T-helper 1 cell treated with Interleukin-12 subunit alpha and Interleukin-12 subunit beta and Interleukin-4 antibody, amounts not matched to agents 30 μg/mL and 1 μg/mL, for 36 hours (primary cell): ENCODE data around the gene CARD9.

Experiments used
- H3K27ac Mint-ChIP-seq: one replicate; pipeline ENCODE4 v1.8.0; 2021; ENCODE audit warnings: mild to moderate bottlenecking, mixed read lengths
- H3K27me3 Mint-ChIP-seq: one replicate; pipeline ENCODE4 v1.8.0; 2021; ENCODE audit warnings: low read depth, mixed read lengths
- H3K36me3 Mint-ChIP-seq: one replicate; pipeline ENCODE4 v1.8.0; 2021; ENCODE audit warnings: low read depth, mixed read lengths
- H3K4me1 Mint-ChIP-seq: one replicate; pipeline ENCODE4 v1.8.0; 2021; ENCODE audit warnings: low read depth, mixed read lengths
- H3K4me3 Mint-ChIP-seq: one replicate; pipeline ENCODE4 v1.8.0; 2021; ENCODE audit warnings: mild to moderate bottlenecking, moderate library complexity, mixed read lengths
- H3K9me3 Mint-ChIP-seq: one replicate; pipeline ENCODE4 v1.8.0; 2021; ENCODE audit warnings: mixed read lengths

The CARD9 gene

GRCh38 chr9:136395345-136396218 lies 22.1 kb upstream of the CARD9 start:
- H3K4me1 Mint-ChIP-seq: peaks cover 10% of the 10 kb centered on the region
- H3K9me3 Mint-ChIP-seq: no peaks in the 10 kb centered on the region
- peaks cover 25% of the 10 kb centered on the region for H3K36me3 Mint-ChIP-seq
- no peak overlapping the region for H3K27ac Mint-ChIP-seq
- H3K27me3 Mint-ChIP-seq: no peaks in the 10 kb centered on the region
- no peak overlapping the region for H3K4me3 Mint-ChIP-seq

GRCh38 chr9:136395020-136395340 lies 21.5 kb upstream of the CARD9 start:
- no peak overlapping the region for H3K4me3 Mint-ChIP-seq
- H3K27ac Mint-ChIP-seq: no peak overlapping the region
- peaks cover 27% of the 10 kb centered on the region for H3K36me3 Mint-ChIP-seq
- peaks cover 8% of the 10 kb centered on the region for H3K4me1 Mint-ChIP-seq
- H3K9me3 Mint-ChIP-seq: no peaks in the 10 kb centered on the region
- no peaks in the 10 kb centered on the region for H3K27me3 Mint-ChIP-seq

GRCh38 chr9:136394312-136395019 lies 21.0 kb upstream of the CARD9 start:
- Mint-ChIP-seq H3K36me3 (peaks cover 31% of the 10 kb centered on the region), H3K4me3 (no peak overlapping the region), H3K9me3 (no peaks in the 10 kb centered on the region), H3K27me3 (no peaks in the 10 kb centered on the region), H3K4me1 (peaks cover 10% of the 10 kb centered on the region), H3K27ac (no peak overlapping the region)

GRCh38 chr9:136393531-136393930 lies 20.1 kb upstream of the CARD9 start:
- Mint-ChIP-seq H3K36me3 (peaks cover 30% of the 10 kb centered on the region), H3K9me3 (no peaks in the 10 kb centered on the region), H3K27ac (no peak overlapping the region), H3K4me3 (no peak overlapping the region), H3K4me1 (peaks cover 2% of the 10 kb centered on the region), H3K27me3 (no peaks in the 10 kb centered on the region)

- Mint-ChIP-seq H3K27me3 (no peaks in the 10 kb centered on the region), H3K36me3 (peaks cover 31% of the 10 kb centered on the region), H3K4me3 (no peak overlapping the region), H3K27ac (no peak overlapping the region), H3K4me1 (peaks cover 2% of the 10 kb centered on the region), H3K9me3 (no peaks in the 10 kb centered on the region)
These were observed 19.3 kb upstream of the CARD9 start for GRCh38 chr9:136392538-136393449.

GRCh38 chr9:136391737-136392537 lies 18.5 kb upstream of the CARD9 start:
- H3K27ac Mint-ChIP-seq: no peak overlapping the region
- H3K9me3 Mint-ChIP-seq: no peaks in the 10 kb centered on the region
- H3K4me3 Mint-ChIP-seq: no peak overlapping the region
- no peaks in the 10 kb centered on the region for H3K27me3 Mint-ChIP-seq
- peaks cover 34% of the 10 kb centered on the region for H3K36me3 Mint-ChIP-seq
- peaks cover 3% of the 10 kb centered on the region for H3K4me1 Mint-ChIP-seq

- no peaks in the 10 kb centered on the region for H3K27me3 Mint-ChIP-seq
- peaks cover 47% of the 10 kb centered on the region for H3K36me3 Mint-ChIP-seq
- peaks cover 21% of the 10 kb centered on the region for H3K4me1 Mint-ChIP-seq
- H3K4me3 Mint-ChIP-seq: no peak overlapping the region
- H3K9me3 Mint-ChIP-seq: no peaks in the 10 kb centered on the region
- H3K27ac Mint-ChIP-seq: no peak overlapping the region
These were observed 15.9 kb upstream of the CARD9 start for GRCh38 chr9:136389396-136389795.

GRCh38 chr9:136387217-136387616 lies 13.7 kb upstream of the CARD9 start:
- H3K4me1 Mint-ChIP-seq: peaks cover 24% of the 10 kb centered on the region
- H3K27me3 Mint-ChIP-seq: no peaks in the 10 kb centered on the region
- no peak overlapping the region for H3K27ac Mint-ChIP-seq
- no peaks in the 10 kb centered on the region for H3K9me3 Mint-ChIP-seq
- no peak overlapping the region for H3K4me3 Mint-ChIP-seq
- peaks cover 49% of the 10 kb centered on the region for H3K36me3 Mint-ChIP-seq

- Mint-ChIP-seq H3K36me3 (peaks cover 43% of the 10 kb centered on the region), H3K4me3 (no peak overlapping the region)
These were observed 12.5 kb upstream of the CARD9 start for GRCh38 chr9:136386018-136386417.

GRCh38 chr9:136385015-136385414 lies 11.5 kb upstream of the CARD9 start:
- peak overlapping the region; percentile 0 for H3K4me3 Mint-ChIP-seq
- H3K9me3 Mint-ChIP-seq: no peaks in the 10 kb centered on the region
- peak overlapping the region; percentile 0 for H3K27ac Mint-ChIP-seq
- H3K36me3 Mint-ChIP-seq: peaks cover 41% of the 10 kb centered on the region
- no peaks in the 10 kb centered on the region for H3K27me3 Mint-ChIP-seq
- H3K4me1 Mint-ChIP-seq: peaks cover 24% of the 10 kb centered on the region

More at GRCh38 chr9:136386018-136386417, 12.5 kb upstream of the CARD9 start:
- Mint-ChIP-seq H3K9me3 (no peaks in the 10 kb centered on the region), H3K27me3 (no peaks in the 10 kb centered on the region), H3K27ac (peak overlapping the region; percentile 20), H3K4me1 (peaks cover 24% of the 10 kb centered on the region)

GRCh38 chr9:136383436-136383835 lies 10.0 kb upstream of the CARD9 start:
- Mint-ChIP-seq H3K36me3 (peaks cover 35% of the 10 kb centered on the region), H3K4me3 (no peak overlapping the region), H3K4me1 (peaks cover 22% of the 10 kb centered on the region), H3K9me3 (no peaks in the 10 kb centered on the region), H3K27ac (no peak overlapping the region), H3K27me3 (no peaks in the 10 kb centered on the region)

- Mint-ChIP-seq H3K27ac (no peak overlapping the region), H3K27me3 (no peaks in the 10 kb centered on the region), H3K9me3 (no peaks in the 10 kb centered on the region), H3K36me3 (peaks cover 27% of the 10 kb centered on the region), H3K4me3 (no peak overlapping the region), H3K4me1 (peaks cover 21% of the 10 kb centered on the region)
These were observed 8.6 kb upstream of the CARD9 start for GRCh38 chr9:136381966-136382513.

- H3K4me1 Mint-ChIP-seq: peaks cover 21% of the 10 kb centered on the region
- H3K27ac Mint-ChIP-seq: no peak overlapping the region
These were observed 7.8 kb upstream of the CARD9 start for GRCh38 chr9:136381311-136381710.

More at GRCh38 chr9:136381311-136381710, 7.8 kb upstream of the CARD9 start:
- no peaks in the 10 kb centered on the region for H3K27me3 Mint-ChIP-seq
- no peaks in the 10 kb centered on the region for H3K9me3 Mint-ChIP-seq
- H3K4me3 Mint-ChIP-seq: no peak overlapping the region
- H3K36me3 Mint-ChIP-seq: peaks cover 23% of the 10 kb centered on the region
